HEK293 (cell line): ENCODE measurements around the gene NEURL4.

ENCODE experiments used
- YY1 ChIP-seq: fragments of 450-650 bp; formaldehyde crosslinking; IDR thresholded peaks from 2 replicates; pipeline ENCODE4 v1.5.1; 2018; ENCODE audit warnings: missing biosample characterization, missing genetic modification characterization
- ZFP3 ChIP-seq: fragments of 450-650 bp; formaldehyde crosslinking; IDR thresholded peaks from 2 replicates; pipeline ENCODE4 v1.5.1; 2016; ENCODE audit warnings: low read depth, missing biosample characterization, missing genetic modification characterization
- ZNF350 ChIP-seq: fragments of 450-650 bp; formaldehyde crosslinking; IDR thresholded peaks from 2 replicates; pipeline ENCODE4 v1.5.0; 2017; ENCODE audit warnings: missing biosample characterization, mild to moderate bottlenecking, missing genetic modification characterization
- ZNF629 ChIP-seq: fragments of 450-650 bp; formaldehyde crosslinking; IDR thresholded peaks from 2 replicates; pipeline ENCODE4 v1.5.1; 2017; ENCODE audit warnings: missing biosample characterization, missing genetic modification characterization

GRCh38 chr17:7292729-7293128 is 36.4 kb downstream of the NEURL4 start:
- TF ChIP-seq ZNF350 (tag by site-specific recombination) (no peak), YY1 (tag by site-specific recombination) (no peak), ZNF629 (tag by site-specific recombination) (no peak), ZFP3 (tag by site-specific recombination) (no peak)
